Fibroblast of villous mesenchyme (primary cell): Measurements from ENCODE around the gene SLC25A53. TPM values are rescaled to one million over a fixed set of nuclear protein-coding genes. Genes with fewer than 3 reads are reported as not detected.

Experiments used
- DNase-seq: peaks from one replicate; pipeline ENCODE4 v3.0.0-alpha.2; 2010; ENCODE audit warnings: low read depth
- H3K4me3 ChIP-seq: 2 replicates; pipeline ENCODE4 v1.5.1; 2011; ENCODE audit warnings: low read depth, mild to moderate bottlenecking, low read length
- CTCF ChIP-seq: IDR thresholded peaks from 2 replicates; pipeline ENCODE4 v1.5.1; 2012; ENCODE audit warnings: low read depth, mild to moderate bottlenecking, low read length; ENCODE audit not compliant: insufficient read depth
- total RNA-seq: library from RNA; depleted of rRNA; stranded (reverse); fragments of >200 nt; gene quantifications from 2 replicates; pipeline ENCODE4 v1.2.3, GENCODE V29; 2012

Gene SLC25A53
- total RNA-seq = 5.6 and 5.8 TPM in 2 replicates

GRCh38 chrX:104156630-104157529, at the start of gene SLC25A53:
TSS of gene SLC25A53 (minus strand) at chrX:104157009. CDS start at chrX:104105257, 51,752 bp downstream.
- TF ChIP-seq CTCF = no peak
- DNase-seq = peak; percentile 76

GRCh38 chrX:104205548-104205947, 48.7 kb upstream of the SLC25A53 start:
- no peak for DNase-seq
- TF ChIP-seq CTCF = no peak
- H3K4me3 ChIP-seq = no peak overlapping the region

More at GRCh38 chrX:104156630-104157529, at the start of gene SLC25A53:
- H3K4me3 ChIP-seq = peak within 1 kb of the TSS; percentile 77

- peak; percentile 67 for TF ChIP-seq CTCF
- DNase-seq = peak; percentile 30
- no peak overlapping the region for H3K4me3 ChIP-seq
These were observed 38.8 kb upstream of the SLC25A53 start for GRCh38 chrX:104195489-104196084.

- DNase-seq = no peak
These were observed 38.2 kb upstream of the SLC25A53 start for GRCh38 chrX:104195013-104195412.

GRCh38 chrX:104193485-104193884, 36.7 kb upstream of the SLC25A53 start:
- H3K4me3 ChIP-seq = no peak overlapping the region
- DNase-seq = peak; percentile 5
- no peak for TF ChIP-seq CTCF

More at GRCh38 chrX:104195013-104195412, 38.2 kb upstream of the SLC25A53 start:
- TF ChIP-seq CTCF = no peak
- H3K4me3 ChIP-seq = no peak overlapping the region

GRCh38 chrX:104189837-104190236, 33.0 kb upstream of the SLC25A53 start:
- DNase-seq = no peak
- no peak overlapping the region for H3K4me3 ChIP-seq
- TF ChIP-seq CTCF = no peak
